NCI-H1417 treated with DMSO at 0.1 percent for 48 hours (cell line): ENCODE results near the gene TANGO6.
A peak's percentile ranks its signal among the peaks of the same experiment; 100 is the strongest.

Source experiments
- DNase-seq: peaks from one replicate; lab custom pipeline; 2025; lab: John Stamatoyannopoulos, UW

The TANGO6 gene

GRCh38 chr16:68866933-68867332 is 23.6 kb downstream of the TANGO6 start:
- no peak for DNase-seq

DNA sequence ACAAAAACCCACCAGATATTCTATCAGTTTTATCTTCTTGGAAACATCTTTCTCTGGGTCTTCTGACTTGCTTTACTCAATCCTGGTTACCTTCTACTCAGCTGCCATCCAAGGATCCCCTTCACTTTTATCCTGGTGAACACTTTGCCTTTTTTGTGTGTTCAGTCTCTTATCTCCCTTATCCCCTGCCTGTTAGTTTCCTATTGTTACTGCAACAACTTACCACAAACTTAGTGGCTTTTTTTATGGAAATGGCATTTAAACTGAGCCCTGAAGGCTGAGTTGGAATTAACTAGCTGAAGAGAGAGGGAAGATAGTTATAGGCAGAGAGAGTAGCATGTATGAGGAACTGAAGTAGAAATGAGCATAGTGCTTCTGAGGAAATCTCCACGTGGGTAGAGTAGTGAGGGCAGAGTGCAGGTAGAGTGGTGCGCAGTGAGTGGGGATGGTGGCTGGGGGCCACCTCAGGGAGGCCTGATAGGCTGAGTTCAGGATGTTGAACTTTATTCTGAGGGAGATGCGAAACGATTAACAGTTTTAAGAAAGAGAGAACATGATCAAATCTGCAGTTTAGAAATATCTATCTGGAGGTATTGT is 26.3 kb downstream of the TANGO6 start:
- DNase-seq = no peak

DNA sequence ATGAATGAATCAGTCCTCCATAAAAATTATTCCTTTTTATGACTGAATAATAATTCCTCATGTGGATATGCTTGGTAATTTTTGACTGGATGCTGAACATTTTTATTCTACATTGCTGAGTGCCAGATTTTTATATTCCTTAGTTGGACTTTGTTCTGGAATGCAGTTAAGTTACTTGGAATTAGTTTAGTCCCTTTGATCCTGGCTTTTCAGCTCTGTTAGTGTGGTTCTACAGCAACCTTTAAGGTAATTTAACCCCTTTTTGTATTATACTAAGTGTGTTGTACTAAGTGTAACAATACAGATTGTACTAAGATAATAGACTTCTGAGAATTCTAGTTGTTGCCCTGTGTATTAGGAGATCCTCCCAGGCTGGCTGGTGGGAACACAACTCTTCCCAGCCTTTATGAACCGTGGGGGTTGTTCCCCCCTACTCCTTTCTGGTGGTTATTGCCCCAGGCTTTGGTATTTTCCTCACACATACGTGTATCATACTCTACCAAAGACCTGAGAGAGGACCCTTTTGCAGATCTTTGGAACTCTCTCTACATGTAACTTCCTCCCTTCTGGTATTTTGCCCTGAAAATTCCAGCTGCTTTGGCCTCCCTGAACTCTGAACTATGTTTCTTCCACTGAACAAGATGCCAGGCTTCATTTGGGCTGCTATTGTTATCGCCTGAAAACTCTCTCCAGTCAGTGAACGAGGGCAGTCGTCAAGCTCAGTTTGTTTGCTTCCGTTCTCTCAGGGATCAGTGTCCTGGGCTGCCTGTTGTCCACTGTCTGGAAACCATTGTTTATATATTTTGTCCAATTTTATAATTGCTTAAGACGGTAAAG is 30.5 kb downstream of the TANGO6 start:
- no peak for DNase-seq

GRCh38 chr16:68875871-68876270 is 32.5 kb downstream of the TANGO6 start:
- DNase-seq = no peak

- DNase-seq = no peak
These were observed 40.4 kb downstream of the TANGO6 start for GRCh38 chr16:68883685-68884084.

DNA sequence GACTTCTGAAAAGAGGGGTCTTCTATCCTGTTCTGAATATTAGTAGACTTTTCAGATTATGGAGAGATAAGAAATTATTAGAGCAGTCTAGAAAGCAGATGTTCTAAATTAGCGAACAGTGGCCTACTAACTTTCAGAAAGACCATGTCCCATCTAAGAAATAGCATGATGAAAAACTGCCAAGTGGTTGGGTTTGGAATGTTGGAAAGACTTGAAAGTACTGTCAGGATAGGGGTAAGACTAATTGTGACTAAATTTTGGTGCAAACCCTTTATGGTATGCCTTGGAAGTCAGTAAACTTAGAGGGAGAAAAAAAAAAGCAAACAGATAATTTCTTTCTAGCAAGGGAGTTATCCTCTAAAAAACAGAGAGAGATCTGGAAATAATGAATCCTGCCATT is 41.1 kb downstream of the TANGO6 start:
- DNase-seq = no peak

DNA sequence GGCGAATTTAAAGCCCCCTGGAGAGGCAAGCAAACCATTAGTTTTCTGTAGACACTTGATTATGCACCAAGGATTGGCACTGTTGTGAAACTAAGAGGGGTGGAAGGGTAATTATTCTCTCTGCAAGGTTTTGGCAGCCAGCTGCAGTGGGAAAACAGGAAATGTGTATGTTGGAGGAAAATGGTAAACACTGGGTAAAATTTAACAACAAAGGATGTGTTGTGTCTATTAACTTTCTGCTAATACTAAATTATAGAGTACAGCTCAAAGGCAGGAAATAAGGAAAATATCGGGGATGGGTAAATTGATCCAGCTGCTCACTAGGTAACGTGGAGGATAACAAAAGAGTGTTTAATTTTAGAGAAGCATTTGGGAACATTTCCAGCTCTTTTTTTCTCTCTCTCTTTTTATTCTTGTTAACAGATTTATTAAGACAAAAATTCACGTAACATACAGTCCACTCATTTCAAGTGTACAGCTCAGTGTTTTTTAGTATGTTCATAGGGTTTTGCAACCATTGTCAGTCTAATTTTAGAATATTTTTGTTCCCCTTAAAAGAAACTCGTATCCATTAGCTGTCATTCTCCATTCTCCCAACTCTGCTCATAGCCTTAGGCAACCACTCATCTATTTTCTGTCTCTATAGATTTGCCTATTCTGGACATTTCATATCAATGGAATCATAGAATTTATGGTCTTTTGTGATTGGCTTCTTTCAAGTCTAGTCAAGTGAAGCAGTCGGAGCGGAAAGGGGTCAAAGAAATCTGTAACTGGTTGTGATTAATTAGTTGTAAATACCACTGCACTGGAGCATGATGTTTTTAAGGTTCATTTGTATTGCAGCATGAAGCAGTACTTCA is 41.8 kb downstream of the TANGO6 start:
- peak; percentile 85 for DNase-seq

DNA sequence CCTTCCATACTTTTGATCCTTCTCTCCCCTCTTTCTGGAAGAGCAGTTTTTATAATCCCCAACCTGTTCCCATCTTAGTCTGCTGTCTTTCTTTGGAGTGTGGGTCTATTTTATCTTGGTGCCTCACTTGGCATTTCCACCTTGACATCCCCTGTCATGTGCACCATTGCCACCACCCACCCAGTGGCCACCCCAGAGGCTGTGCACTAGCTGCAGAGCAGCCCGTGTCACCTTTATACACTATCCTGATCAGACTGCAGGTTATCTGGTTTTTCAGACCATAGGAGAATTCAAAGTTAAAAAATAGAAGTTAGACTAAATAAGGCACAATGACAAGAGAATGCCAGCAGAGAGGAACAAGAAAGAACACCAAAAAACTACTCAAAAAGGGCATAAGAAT is 43.8 kb downstream of the TANGO6 start:
- no peak for DNase-seq

DNA sequence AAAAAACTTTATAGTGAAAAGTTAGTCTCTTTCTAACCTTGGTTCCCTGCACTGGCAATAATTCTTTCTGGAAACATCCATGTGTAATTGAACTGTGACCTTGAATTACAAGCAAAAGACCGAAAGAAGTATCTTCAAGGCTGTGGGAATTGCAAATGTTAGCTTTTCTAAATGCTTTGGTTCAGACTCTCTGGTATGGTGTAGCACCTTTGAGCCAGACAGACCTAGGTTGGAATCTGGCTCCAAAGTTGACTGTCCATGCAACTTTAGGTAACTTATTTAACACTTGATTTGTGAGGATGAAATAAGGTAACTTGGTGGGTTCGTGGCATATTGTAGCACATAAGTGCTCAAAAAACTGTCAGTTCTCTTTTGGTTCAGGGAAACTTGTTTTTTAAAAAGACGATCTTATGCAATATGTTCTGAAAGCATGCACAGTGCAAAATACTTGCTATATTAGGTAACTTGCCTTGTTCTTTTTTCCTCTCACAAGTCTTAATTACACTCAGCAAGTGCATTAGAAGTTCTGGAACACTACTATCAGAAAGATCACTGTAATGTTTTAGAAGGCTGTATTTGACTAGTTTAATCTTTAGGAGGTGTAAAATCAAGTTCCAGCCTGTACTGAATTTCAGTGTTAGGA is 46.3 kb downstream of the TANGO6 start:
- DNase-seq = no peak

- DNase-seq = no peak
These were observed 48.9 kb downstream of the TANGO6 start for GRCh38 chr16:68892214-68892613.

GRCh38 chr16:68892898-68893297 is 49.6 kb downstream of the TANGO6 start:
- no peak for DNase-seq

DNA sequence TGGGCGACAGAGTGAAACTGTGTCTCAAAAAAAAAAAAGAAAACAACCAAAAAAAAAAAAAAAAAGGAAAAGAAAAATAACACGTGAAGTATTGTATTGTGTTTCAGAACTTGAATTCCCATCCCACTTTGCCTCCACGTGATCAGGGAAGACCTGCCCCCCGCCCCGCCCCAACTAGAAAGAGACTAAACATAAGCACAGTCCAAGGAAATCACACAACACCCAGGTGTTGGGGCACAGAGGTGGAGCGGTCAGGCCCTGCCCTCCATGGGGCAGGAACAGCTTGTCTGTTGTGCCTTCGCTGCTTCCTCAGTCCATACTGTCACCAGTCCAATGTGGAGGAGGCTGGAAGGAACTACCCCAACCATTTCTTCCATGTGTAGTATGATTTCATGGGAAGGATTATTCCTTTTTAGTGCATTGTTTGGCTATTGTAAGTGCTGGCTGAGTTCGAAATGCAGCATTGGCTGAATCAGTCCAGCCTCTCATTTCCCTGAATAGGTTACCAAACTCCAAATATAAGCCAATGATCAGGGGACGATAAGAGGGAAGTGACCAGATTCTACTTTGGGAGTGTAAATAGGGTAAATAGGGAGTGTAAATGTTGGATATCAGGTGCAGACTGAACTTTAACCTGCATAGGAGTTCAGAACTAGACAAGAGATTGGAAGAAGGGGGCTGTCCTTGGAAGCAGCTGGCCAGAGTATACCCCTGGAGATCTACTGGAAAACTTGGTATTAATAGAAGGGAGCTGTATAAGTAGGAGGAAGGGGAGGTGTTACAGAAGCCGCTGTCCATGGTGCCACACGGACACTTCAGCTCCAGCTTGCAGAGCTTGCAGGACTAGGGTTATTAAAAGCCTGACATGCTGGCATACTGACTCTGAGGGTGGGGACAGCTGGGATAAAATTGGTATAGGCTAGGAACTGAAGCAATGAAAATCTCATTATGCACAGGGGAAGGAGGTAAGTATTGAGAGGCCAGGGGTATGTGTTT is 50.7 kb downstream of the TANGO6 start:
- DNase-seq = no peak

- DNase-seq = no peak
These were observed 51.4 kb downstream of the TANGO6 start for GRCh38 chr16:68894714-68895113.

GRCh38 chr16:68898026-68898425 is 54.7 kb downstream of the TANGO6 start:
- DNase-seq = no peak

DNA sequence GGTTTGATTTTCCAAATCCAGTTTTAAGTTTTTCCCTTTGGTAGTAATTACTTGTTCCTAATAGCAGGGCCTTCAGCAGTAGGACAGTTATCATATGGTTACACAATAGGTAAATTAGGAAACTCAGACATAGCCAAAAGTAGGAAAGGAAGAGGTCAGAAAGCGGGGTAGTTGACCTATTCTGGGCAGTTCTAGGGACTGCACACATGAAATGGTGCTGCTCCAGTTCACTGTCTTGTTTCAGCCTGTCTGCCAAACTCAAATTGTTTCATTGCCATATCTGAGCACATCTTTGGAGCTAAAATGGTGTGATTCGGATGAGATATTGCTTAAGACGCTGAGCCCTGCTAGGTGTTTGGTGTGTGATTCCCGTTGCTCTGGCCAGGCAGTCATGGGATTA is 56.7 kb downstream of the TANGO6 start:
- DNase-seq = no peak

- DNase-seq = peak; percentile 58
These were observed 59.0 kb downstream of the TANGO6 start for GRCh38 chr16:68902003-68902968.

- no peak for DNase-seq
These were observed 59.6 kb downstream of the TANGO6 start for GRCh38 chr16:68902969-68903345.

GRCh38 chr16:68907297-68907696 is 64.0 kb downstream of the TANGO6 start:
- no peak for DNase-seq

DNA sequence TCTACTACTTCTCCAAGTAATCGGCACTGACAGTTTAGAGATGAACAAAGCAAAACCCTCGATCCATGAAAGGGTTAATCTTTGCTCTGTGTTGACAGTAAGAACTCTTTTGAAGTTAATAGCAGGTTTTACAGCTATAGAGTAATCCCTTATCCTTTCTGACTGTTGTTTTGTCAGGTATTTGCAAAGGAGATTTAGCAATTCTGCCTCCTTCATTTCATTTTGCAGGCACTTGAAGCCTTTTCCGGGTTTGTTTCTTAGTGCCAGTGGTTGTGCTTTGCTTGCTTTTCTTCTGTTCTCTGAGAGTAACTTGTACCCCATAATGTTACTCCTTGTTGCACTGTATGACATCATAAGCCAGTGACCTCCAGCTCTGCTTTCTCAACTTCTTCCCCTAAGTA is 64.5 kb downstream of the TANGO6 start:
- DNase-seq = no peak
